ENCODE measurements around the gene LRRC37A.
"Not testable (repeated sequence)": the region's sequence is repeated elsewhere in the genome, so short reads cannot be mapped to it uniquely, and the experiment has no call there.

The LRRC37A gene

GRCh38 chr17:46294831-46295230 lies at the start of gene LRRC37A:
Gene LRRC37A, plus strand, starts transcription at chr17:46295131. Its CDS starts 3 bp downstream, at chr17:46295134.
- POLR2A ChIA-PET; H3K4me3 ChIP-seq (ENCODE audit: low read depth, low read length); DNase-seq (ENCODE audit: low read depth, low spot score); CTCF ChIA-PET: not testable (repeated sequence)

GRCh38 chr17:46249153-46249552 lies 45.8 kb upstream of the LRRC37A start:
- H3K4me3 ChIP-seq (ENCODE audit: low read depth, low read length); POLR2A ChIA-PET; DNase-seq (ENCODE audit: low read depth, low spot score); CTCF ChIA-PET: not testable (repeated sequence)

DNA sequence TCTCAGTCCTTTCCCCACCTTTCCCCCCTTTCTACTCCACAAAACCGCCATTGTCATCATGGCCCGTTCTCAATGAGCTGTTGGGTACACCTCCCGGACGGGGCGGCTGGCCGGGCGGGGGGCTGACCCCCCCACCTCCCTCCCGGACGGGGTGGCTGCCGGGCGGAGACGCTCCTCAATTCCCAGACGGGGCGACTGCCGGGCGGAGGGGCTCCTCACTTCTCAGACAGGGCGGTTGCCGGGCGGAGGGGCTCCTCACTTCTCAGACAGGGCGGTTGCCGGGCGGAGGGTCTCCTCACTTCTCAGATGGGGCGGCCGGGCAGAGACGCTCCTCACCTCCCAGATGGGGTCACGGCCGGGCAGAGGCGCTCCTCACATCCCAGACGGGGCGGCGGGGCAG lies 42.1 kb upstream of the LRRC37A start:
- CTCF ChIA-PET; DNase-seq (ENCODE audit: low read depth, low spot score); H3K4me3 ChIP-seq (ENCODE audit: low read depth, low read length); POLR2A ChIA-PET: not testable (repeated sequence)

DNA sequence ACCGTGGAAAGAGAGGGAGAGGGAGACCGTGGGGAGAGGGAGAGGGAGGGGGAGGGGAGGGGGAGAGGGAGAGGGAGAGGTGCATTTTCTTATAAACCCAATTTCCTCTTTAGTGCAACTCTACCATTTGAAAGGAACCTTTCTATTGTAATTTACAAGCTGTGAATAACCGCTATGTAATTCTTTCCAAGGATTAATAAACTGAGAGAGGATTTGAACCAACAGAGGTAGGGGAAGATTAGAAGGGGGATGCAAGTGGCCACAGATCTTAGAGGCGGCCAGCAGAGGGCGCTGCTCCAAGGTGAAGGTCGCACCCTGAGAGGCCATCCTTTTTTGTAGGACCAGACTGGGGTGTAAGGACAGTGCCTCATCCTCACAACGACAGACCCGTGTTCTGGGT lies 41.2 kb upstream of the LRRC37A start:
- CTCF ChIA-PET; DNase-seq (ENCODE audit: low read depth, low spot score); H3K4me3 ChIP-seq (ENCODE audit: low read depth, low read length); POLR2A ChIA-PET: not testable (repeated sequence)
- TF ChIP-seq, protein P1, sequence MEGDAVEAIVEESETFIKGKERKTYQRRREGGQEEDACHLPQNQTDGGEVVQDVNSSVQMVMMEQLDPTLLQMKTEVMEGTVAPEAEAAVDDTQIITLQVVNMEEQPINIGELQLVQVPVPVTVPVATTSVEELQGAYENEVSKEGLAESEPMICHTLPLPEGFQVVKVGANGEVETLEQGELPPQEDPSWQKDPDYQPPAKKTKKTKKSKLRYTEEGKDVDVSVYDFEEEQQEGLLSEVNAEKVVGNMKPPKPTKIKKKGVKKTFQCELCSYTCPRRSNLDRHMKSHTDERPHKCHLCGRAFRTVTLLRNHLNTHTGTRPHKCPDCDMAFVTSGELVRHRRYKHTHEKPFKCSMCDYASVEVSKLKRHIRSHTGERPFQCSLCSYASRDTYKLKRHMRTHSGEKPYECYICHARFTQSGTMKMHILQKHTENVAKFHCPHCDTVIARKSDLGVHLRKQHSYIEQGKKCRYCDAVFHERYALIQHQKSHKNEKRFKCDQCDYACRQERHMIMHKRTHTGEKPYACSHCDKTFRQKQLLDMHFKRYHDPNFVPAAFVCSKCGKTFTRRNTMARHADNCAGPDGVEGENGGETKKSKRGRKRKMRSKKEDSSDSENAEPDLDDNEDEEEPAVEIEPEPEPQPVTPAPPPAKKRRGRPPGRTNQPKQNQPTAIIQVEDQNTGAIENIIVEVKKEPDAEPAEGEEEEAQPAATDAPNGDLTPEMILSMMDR (IDR thresholded peaks at IDR 0.05; ENCODE audit: insufficient read depth, low read length, missing control alignments), result peak; percentile 61

DNA sequence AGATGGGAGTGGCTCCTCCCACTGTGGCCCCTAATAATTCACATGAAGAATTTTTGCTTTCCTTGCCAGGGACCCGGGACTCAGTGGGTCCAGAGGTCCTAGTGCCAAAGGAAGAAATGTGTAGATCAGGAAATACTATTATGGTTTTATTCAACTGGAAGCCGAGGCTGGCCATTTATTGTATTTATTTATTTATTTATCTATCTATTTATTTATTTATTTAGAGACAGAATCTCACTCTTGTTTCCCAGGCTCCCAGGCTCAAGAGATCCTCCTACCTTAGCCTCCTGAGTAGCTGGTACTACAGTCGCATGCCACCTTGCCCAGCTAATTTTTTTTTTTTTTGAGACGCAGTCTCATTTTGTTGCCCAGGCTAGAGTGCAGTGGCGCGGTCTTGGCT lies 40.7 kb upstream of the LRRC37A start:
- DNase-seq (ENCODE audit: low read depth, low spot score); H3K4me3 ChIP-seq (ENCODE audit: low read depth, low read length); CTCF ChIA-PET; POLR2A ChIA-PET: not testable (repeated sequence)

DNA sequence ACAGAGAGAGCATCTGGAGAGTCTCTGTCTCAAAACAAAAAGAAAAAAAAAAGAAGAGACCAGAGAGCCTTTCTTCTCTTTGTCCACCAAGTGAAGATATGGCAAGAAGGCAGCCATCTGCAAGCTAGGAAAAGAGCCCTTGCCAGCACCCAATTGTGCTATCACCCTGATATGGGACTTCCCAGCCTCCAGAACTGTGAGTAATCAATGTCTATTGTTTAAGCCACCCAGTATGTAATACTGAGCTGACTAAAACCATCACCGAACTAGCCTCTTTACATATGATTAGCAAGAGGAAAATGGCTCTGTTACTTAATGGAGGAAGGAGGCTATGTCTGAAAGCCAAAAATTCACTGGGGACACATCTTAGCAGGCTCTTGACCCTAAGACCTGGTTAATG lies 38.6 kb upstream of the LRRC37A start:
- POLR2A ChIA-PET, result interaction anchor here (0.8 kb wide), 1 partner anchor 10 kb away, joined by 3 read pairs; no protein-coding TSS in a partner anchor
- not testable (repeated sequence) for DNase-seq (ENCODE audit: low read depth, low spot score); H3K4me3 ChIP-seq (ENCODE audit: low read depth, low read length)
- CTCF ChIA-PET, result interaction anchor here (0.7 kb wide), 1 partner anchor 92 kb away, joined by 3 read pairs; no protein-coding TSS in a partner anchor

- CTCF ChIA-PET, result interaction anchor here (2.9 kb wide), 1 partner anchor 257 kb away, joined by 7 read pairs; no protein-coding TSS in a partner anchor
- H3K4me3 ChIP-seq (ENCODE audit: low read depth, low read length), result peak overlapping the region; percentile 38
- POLR2A ChIA-PET; DNase-seq (ENCODE audit: low read depth, low spot score): not testable (repeated sequence)
Observed at GRCh38 chr17:46259845-46260661, 34.9 kb upstream of the LRRC37A start.

GRCh38 chr17:46262271-46262670 lies 32.7 kb upstream of the LRRC37A start:
- no peak for DNase-seq (ENCODE audit: low read depth, low spot score)
- TF ChIP-seq, protein P1 (IDR thresholded peaks at IDR 0.05; ENCODE audit: insufficient read depth, low read length, missing control alignments), result no peak
- no peak overlapping the region for H3K4me3 ChIP-seq (ENCODE audit: low read depth, low read length)
- CTCF ChIA-PET, result interaction anchor here (0.7 to 2.3 kb wide), 3 partner anchors 9 to 24 kb away, joined by 3 to 6 read pairs (median 4); no protein-coding TSS in a partner anchor
- POLR2A ChIA-PET, result interaction anchor here (0.6 kb wide), 1 partner anchor 76 kb away, joined by 4 read pairs; no protein-coding TSS in a partner anchor

- TF ChIP-seq, protein P1 (IDR thresholded peaks at IDR 0.05; ENCODE audit: insufficient read depth, low read length, missing control alignments), result no peak
- CTCF ChIA-PET, result interaction anchor here (1.4 kb wide), 1 partner anchor 22 kb away, joined by 6 read pairs; no protein-coding TSS in a partner anchor
- POLR2A ChIA-PET, result no interaction called here
- DNase-seq (ENCODE audit: low read depth, low spot score), result peak; percentile 73
- H3K4me3 ChIP-seq (ENCODE audit: low read depth, low read length), result no peak overlapping the region
Observed at GRCh38 chr17:46264456-46265198, 30.3 kb upstream of the LRRC37A start.

- not testable (repeated sequence) for DNase-seq (ENCODE audit: low read depth, low spot score)
- CTCF ChIA-PET, result interaction anchor here (0.9 to 2.1 kb wide), 3 partner anchors 20 to 268 kb away, joined by 3 to 8 read pairs (median 6); no protein-coding TSS in a partner anchor
- H3K4me3 ChIP-seq (ENCODE audit: low read depth, low read length), result peak overlapping the region; percentile 49
- POLR2A ChIA-PET, result interaction anchor here (1.0 kb wide), 1 partner anchor 10 kb away, joined by 3 read pairs; no protein-coding TSS in a partner anchor
Observed at GRCh38 chr17:46266063-46266655, 28.8 kb upstream of the LRRC37A start.

All from AG04449 (cell line).